ENCODE results near the gene PDZRN3.

DNA sequence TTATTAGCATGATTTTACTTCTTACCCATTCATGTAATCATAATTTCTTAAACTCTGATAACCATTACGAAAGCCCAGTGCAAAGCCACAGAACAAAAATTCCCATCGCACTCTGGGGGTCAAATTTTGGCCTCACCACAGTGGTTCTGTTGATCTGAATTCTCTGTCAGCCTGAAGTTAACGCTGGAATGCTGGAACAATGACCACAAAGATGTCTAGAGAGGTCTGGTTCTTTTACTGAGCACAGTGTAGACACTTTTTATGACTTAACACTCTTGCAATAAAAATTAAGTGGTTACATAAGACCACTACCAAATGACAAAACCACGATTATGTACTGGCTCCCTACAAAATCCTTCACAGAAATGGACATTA, 94.7 kb downstream of the PDZRN3 start:
- TF ChIP-seq POLR2AphosphoS5 (IDR thresholded peaks at IDR 0.05; ENCODE audit: insufficient read depth in 1 of 2, low read depth in 1 of 2), result no peak
- TF ChIP-seq, protein P1, sequence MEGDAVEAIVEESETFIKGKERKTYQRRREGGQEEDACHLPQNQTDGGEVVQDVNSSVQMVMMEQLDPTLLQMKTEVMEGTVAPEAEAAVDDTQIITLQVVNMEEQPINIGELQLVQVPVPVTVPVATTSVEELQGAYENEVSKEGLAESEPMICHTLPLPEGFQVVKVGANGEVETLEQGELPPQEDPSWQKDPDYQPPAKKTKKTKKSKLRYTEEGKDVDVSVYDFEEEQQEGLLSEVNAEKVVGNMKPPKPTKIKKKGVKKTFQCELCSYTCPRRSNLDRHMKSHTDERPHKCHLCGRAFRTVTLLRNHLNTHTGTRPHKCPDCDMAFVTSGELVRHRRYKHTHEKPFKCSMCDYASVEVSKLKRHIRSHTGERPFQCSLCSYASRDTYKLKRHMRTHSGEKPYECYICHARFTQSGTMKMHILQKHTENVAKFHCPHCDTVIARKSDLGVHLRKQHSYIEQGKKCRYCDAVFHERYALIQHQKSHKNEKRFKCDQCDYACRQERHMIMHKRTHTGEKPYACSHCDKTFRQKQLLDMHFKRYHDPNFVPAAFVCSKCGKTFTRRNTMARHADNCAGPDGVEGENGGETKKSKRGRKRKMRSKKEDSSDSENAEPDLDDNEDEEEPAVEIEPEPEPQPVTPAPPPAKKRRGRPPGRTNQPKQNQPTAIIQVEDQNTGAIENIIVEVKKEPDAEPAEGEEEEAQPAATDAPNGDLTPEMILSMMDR (IDR thresholded peaks at IDR 0.05), result no peak
